Body of pancreas (tissue), 4 donors: Measurements from ENCODE around the gene PDPK1.
"Not testable (repeated sequence)": the region's sequence is repeated elsewhere in the genome, so short reads cannot be mapped to it uniquely, and the experiment has no call there.

ENCODE experiments used
- CTCF ChIP-seq, 7 experiments: fragments of 450-650 bp in 4 of 7; fragments of 200-600 bp in 3 of 7; sonication (generic) in 3 of 7; IDR thresholded peaks; one replicate each; pipeline ENCODE4 v1.5.1; 2016 to 2019; ENCODE audit warnings: antibody characterized with exemption in 7 of 7
- POLR2A ChIP-seq, 3 donors: fragments of 450-650 bp; IDR thresholded peaks; one replicate each; pipeline ENCODE4 v1.6.1; 2016; ENCODE audit warnings: antibody characterized with exemption in 3 of 3, mild to moderate bottlenecking in 2 of 3

GRCh38 chr16:2580818-2581217 lies 43.0 kb downstream of the PDPK1 start:
- not testable (repeated sequence) for TF ChIP-seq CTCF, POLR2A (IDR thresholded peaks at IDR 0.05)
